Measurements from ENCODE around the gene WNT7A. TPM values are rescaled to one million over a fixed set of nuclear protein-coding genes. Genes with fewer than 3 reads are reported as not detected.

Gene WNT7A
- total RNA-seq, 1 experiment from 2014 or later = not detected

GRCh38 chr3:13870902-13871301, 9.0 kb downstream of the WNT7A start:
- H3K27me3 ChIP-seq (ENCODE audit: insufficient read depth, low read length) = peaks cover 3% of the 10 kb centered on the region; the same call in 1 of the 2 replicates
- no peak overlapping the region for H3K56ac ChIP-seq (ENCODE audit: insufficient read length, low read depth, low read length)
- H4K8ac ChIP-seq (replicated peaks; ENCODE audit: insufficient read length, low read depth, low read length) = no peak overlapping the region
- Mint-ChIP-seq H3K9me3 (peaks cover 0 to 6% of the 10 kb centered on the region in 2 experiments), H3K27me3 (ENCODE audit: low read depth) (peaks cover 92% of the 10 kb centered on the region), H3K27ac (no peak overlapping the region), H3K4me3 (no peak overlapping the region), H3K36me3 (ENCODE audit: insufficient read depth in 1 of 3, low read depth in 3 of 3) (no peaks in the 10 kb centered on the region; a peak in 3 of 7 replicates), H3K4me1 (peaks cover 38 to 41% of the 10 kb centered on the region in 2 experiments)
- H3K18ac ChIP-seq (ENCODE audit: insufficient read length, low read depth, low read length) = no peak overlapping the region
- no peak overlapping the region for H4K91ac ChIP-seq (ENCODE audit: insufficient read length, low read depth, low read length)
- WGBS (ENCODE audit: extremely low coverage, insufficient read length, low lambda C conversion rate) = no CpG with 5 or more reads among the region's 2 CpGs
- H3T11ph ChIP-seq (ENCODE audit: low read length) = no peak overlapping the region
- no peak overlapping the region for H2BK15ac ChIP-seq (ENCODE audit: low read depth, low read length)
- H3K9ac ChIP-seq (ENCODE audit: extremely low read depth, insufficient read length, low read length) = no peak overlapping the region
- no peak overlapping the region for H2BK12ac ChIP-seq (ENCODE audit: insufficient read length, low read depth, low read length)
- no peak overlapping the region for H2BK5ac ChIP-seq (ENCODE audit: insufficient read length, low read length)
- no peak overlapping the region for H4K5ac ChIP-seq (ENCODE audit: insufficient read length, low read depth, low read length)
- H3K23ac ChIP-seq (ENCODE audit: insufficient read length, low read depth, low read length) = no peak overlapping the region
- TF ChIP-seq, protein P1, sequence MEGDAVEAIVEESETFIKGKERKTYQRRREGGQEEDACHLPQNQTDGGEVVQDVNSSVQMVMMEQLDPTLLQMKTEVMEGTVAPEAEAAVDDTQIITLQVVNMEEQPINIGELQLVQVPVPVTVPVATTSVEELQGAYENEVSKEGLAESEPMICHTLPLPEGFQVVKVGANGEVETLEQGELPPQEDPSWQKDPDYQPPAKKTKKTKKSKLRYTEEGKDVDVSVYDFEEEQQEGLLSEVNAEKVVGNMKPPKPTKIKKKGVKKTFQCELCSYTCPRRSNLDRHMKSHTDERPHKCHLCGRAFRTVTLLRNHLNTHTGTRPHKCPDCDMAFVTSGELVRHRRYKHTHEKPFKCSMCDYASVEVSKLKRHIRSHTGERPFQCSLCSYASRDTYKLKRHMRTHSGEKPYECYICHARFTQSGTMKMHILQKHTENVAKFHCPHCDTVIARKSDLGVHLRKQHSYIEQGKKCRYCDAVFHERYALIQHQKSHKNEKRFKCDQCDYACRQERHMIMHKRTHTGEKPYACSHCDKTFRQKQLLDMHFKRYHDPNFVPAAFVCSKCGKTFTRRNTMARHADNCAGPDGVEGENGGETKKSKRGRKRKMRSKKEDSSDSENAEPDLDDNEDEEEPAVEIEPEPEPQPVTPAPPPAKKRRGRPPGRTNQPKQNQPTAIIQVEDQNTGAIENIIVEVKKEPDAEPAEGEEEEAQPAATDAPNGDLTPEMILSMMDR (conservative IDR thresholded peaks at IDR 0.05) = no peak
- no peak overlapping the region for H2AFZ ChIP-seq (ENCODE audit: low read length)
- no peak overlapping the region for H2BK20ac ChIP-seq (ENCODE audit: low read depth, low read length, poor library complexity, severe bottlenecking)
- no peak overlapping the region for H3K4ac ChIP-seq (ENCODE audit: low read depth, low read length)
- H3K79me1 ChIP-seq (ENCODE audit: insufficient read depth, low read depth, low read length, poor library complexity, severe bottlenecking) = no peaks in the 10 kb centered on the region
- no peaks in the 10 kb centered on the region for H3K79me2 ChIP-seq (ENCODE audit: insufficient read depth, low read length)
- no peaks in the 10 kb centered on the region for H3K23me2 ChIP-seq (ENCODE audit: insufficient read length, low read depth, low read length, poor library complexity, severe bottlenecking)
- H3K4me1 ChIP-seq (ENCODE audit: insufficient read depth, low read length) = peaks cover 4% of the 10 kb centered on the region; the same call in 1 of the 2 replicates
- H3K27ac ChIP-seq (ENCODE audit: insufficient read length, low read depth, low read length) = no peak overlapping the region
- no peak overlapping the region for H3K14ac ChIP-seq (ENCODE audit: insufficient read depth, low read length)
- H2AK5ac ChIP-seq (ENCODE audit: insufficient read length, low read length) = no peak overlapping the region
- H3K9me3 ChIP-seq (ENCODE audit: control insufficient read depth, low read depth, low read length) = no peaks in the 10 kb centered on the region
- DNase-seq = no peak
- H2BK120ac ChIP-seq (ENCODE audit: low read depth, low read length, poor library complexity, severe bottlenecking) = no peak overlapping the region
- H3K4me2 ChIP-seq (ENCODE audit: insufficient read depth, insufficient read length, low read length) = no peak overlapping the region
- peaks cover 2% of the 10 kb centered on the region for H4K20me1 ChIP-seq (ENCODE audit: control insufficient read depth, insufficient read depth, insufficient read length)

All from H9 (cell line).